ENCODE results near the gene LRTM2.

LRTM2 gene

GRCh38 chr12:1870998-1871917 is 50.9 kb downstream of the LRTM2 start:
- Histone ChIP-seq H3K4me2 (no peak overlapping the region), H3K36me3 (peaks cover 21% of the 10 kb centered on the region), H3K4me3 (no peak overlapping the region), H3K9me3 (peaks cover 17% of the 10 kb centered on the region), H3K9ac (no peak overlapping the region), H3K27ac (no peak overlapping the region), H4K20me1 (no peaks in the 10 kb centered on the region), H3K4me1 (no peaks in the 10 kb centered on the region), H3K27me3 (no peaks in the 10 kb centered on the region)
- TF ChIP-seq Cebpa-rat (IDR thresholded peaks at IDR 0.05), result no peak

DNA sequence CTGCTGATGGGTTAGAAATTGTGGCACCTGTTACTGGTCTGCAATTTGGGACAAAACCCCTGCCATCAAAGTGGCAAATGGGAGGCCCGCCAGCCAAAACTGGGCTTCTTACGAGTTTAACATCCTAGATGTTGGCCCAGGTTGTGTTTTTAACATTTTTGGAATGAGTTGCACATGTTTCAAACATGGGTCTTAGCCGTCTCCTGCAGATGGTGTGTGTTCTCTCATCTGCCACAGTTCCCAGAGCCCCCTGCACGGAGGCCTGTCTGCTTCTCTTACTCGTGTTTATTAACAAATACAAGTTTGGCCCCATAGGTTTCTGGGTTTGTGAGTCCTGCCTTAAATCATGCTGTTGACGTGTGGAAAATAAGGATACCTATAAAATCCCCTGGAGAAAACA is 51.6 kb downstream of the LRTM2 start:
- H3K36me3 ChIP-seq, result peaks cover 21% of the 10 kb centered on the region
- H3K4me3 ChIP-seq, result no peak overlapping the region
- no peak for TF ChIP-seq Cebpa-rat (IDR thresholded peaks at IDR 0.05)
- H3K9me3 ChIP-seq, result peaks cover 17% of the 10 kb centered on the region
- H3K27ac ChIP-seq, result no peak overlapping the region
- no peaks in the 10 kb centered on the region for H4K20me1 ChIP-seq
- no peaks in the 10 kb centered on the region for H3K27me3 ChIP-seq
- H3K4me2 ChIP-seq, result no peak overlapping the region
- H3K4me1 ChIP-seq, result no peaks in the 10 kb centered on the region
- no peak overlapping the region for H3K9ac ChIP-seq

GRCh38 chr12:1872448-1872847 is 52.1 kb downstream of the LRTM2 start:
- H3K4me2 ChIP-seq, result no peak overlapping the region
- H3K4me1 ChIP-seq, result no peaks in the 10 kb centered on the region
- peaks cover 17% of the 10 kb centered on the region for H3K9me3 ChIP-seq
- no peaks in the 10 kb centered on the region for H4K20me1 ChIP-seq
- H3K36me3 ChIP-seq, result peaks cover 21% of the 10 kb centered on the region
- H3K27me3 ChIP-seq, result no peaks in the 10 kb centered on the region
- no peak for TF ChIP-seq Cebpa-rat (IDR thresholded peaks at IDR 0.05)
- H3K9ac ChIP-seq, result no peak overlapping the region
- H3K4me3 ChIP-seq, result no peak overlapping the region
- H3K27ac ChIP-seq, result no peak overlapping the region

DNA sequence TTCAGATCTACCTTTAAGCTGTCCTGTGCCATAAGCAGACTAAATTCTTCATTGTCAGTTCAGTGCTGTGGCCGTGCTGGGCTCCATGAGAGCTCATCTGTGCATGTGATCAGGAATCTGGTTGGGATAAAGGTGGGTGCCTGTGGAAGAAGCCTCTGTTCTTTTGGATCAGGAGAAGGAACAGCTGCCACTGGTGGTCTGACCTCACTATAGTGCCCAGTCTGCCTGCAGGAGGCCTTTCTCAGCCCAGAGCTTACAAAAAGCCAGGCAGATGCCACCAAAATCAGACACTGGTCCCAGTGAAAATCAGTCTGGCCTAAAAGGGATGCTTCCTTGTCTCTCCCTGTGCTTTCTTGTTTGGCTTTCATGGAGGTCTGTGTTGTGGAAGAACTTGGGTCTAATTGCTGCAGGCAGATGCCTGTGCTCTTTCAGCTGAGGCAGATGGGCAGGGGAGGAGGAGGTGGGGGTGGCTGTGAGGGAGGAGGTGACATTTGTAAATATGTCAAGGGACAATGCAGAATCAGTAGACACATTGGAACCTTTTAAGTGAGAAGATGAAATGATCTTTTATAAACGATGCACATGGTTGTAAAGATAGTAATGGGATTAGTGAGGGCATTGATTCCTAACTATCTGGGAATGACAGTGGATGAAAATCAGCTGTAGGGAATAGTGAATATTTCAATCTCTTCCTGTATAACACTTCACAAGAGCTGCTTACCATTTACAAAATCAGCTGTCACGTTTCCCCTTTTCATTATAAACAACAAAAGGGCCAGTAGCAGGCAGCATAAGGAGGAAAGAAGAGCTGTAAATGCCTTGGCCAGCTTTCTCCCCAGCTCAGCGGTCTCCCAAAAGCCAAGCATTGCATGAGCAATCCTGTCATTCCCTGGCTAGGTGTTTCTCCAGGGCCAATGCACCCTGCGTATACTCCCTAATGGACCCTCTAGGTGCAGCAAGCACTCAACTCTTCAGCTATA is 53.5 kb downstream of the LRTM2 start:
- Histone ChIP-seq H3K4me1 (no peaks in the 10 kb centered on the region), H3K27me3 (no peaks in the 10 kb centered on the region), H3K9ac (no peak overlapping the region), H3K36me3 (peaks cover 33% of the 10 kb centered on the region), H3K4me2 (no peak overlapping the region), H3K9me3 (peaks cover 11% of the 10 kb centered on the region), H4K20me1 (no peaks in the 10 kb centered on the region), H3K27ac (no peak overlapping the region), H3K4me3 (no peak overlapping the region)
- TF ChIP-seq Cebpa-rat (IDR thresholded peaks at IDR 0.05), result no peak

GRCh38 chr12:1875608-1876007 is 55.2 kb downstream of the LRTM2 start:
- H3K27ac ChIP-seq, result no peak overlapping the region
- no peaks in the 10 kb centered on the region for H4K20me1 ChIP-seq
- H3K9ac ChIP-seq, result no peak overlapping the region
- 0 out of 2 replicates have a peak, but pooled peaks cover 6% of the 10 kb centered on the region for H3K9me3 ChIP-seq
- H3K4me2 ChIP-seq, result no peak overlapping the region
- no peak for TF ChIP-seq Cebpa-rat (IDR thresholded peaks at IDR 0.05)
- H3K27me3 ChIP-seq, result no peaks in the 10 kb centered on the region
- H3K4me1 ChIP-seq, result no peaks in the 10 kb centered on the region
- H3K4me3 ChIP-seq, result no peak overlapping the region
- peaks cover 40% of the 10 kb centered on the region; the same call in 1 of the 2 replicates for H3K36me3 ChIP-seq

- no peak for TF ChIP-seq Cebpa-rat (IDR thresholded peaks at IDR 0.05)
- no peak overlapping the region for H3K9ac ChIP-seq
- H3K4me2 ChIP-seq, result no peak overlapping the region
- H3K9me3 ChIP-seq, result 0 out of 2 replicates have a peak, but pooled peaks cover 6% of the 10 kb centered on the region
- H3K4me1 ChIP-seq, result no peaks in the 10 kb centered on the region
- H4K20me1 ChIP-seq, result no peaks in the 10 kb centered on the region
- H3K27ac ChIP-seq, result no peak overlapping the region
- H3K4me3 ChIP-seq, result no peak overlapping the region
- H3K27me3 ChIP-seq, result no peaks in the 10 kb centered on the region
- H3K36me3 ChIP-seq, result peaks cover 45% of the 10 kb centered on the region; the same call in 1 of the 2 replicates
These were observed 55.7 kb downstream of the LRTM2 start for GRCh38 chr12:1876086-1876485.

DNA sequence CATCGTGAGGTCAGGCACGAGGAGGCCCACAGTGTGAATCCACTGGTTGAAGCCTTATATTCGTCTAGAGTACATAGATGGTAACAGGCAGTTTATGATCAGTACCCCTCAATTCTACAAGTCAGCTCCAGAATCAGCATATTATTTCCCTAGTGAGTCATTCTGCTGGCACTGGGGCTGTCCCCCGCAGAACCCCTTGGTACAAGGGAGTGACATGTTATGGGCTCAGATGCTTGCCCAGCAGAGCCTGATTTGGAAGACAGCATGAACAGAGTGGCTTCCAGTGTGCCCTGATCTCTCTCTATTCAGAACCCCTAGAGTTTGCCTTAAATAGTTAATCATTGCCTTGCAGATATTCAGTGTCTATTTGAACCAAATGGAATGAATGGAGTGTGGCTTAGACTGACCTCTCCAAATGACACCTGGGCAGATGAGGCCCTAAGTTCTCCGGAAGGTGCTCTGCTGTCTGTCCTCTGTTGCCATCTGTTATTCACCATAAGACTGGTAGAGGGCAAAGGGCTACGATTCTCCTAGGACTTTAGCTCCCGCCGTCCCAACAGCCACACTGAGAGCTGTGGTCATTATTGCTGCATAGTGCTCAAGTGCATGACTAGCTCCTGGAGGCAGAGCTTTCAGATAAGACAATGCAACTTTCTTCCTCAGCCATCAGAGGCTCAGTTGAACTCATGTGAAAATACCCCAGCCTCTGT is 57.0 kb downstream of the LRTM2 start:
- no peak overlapping the region for H3K27ac ChIP-seq
- H4K20me1 ChIP-seq, result no peaks in the 10 kb centered on the region
- TF ChIP-seq Cebpa-rat (IDR thresholded peaks at IDR 0.05), result no peak
- H3K4me2 ChIP-seq, result no peak overlapping the region
- H3K9me3 ChIP-seq, result 0 out of 2 replicates have a peak, but pooled peaks cover 6% of the 10 kb centered on the region
- no peak overlapping the region for H3K4me3 ChIP-seq
- no peaks in the 10 kb centered on the region for H3K27me3 ChIP-seq
- peaks cover 56% of the 10 kb centered on the region; the same call in 1 of the 2 replicates for H3K36me3 ChIP-seq
- no peak overlapping the region for H3K9ac ChIP-seq
- no peaks in the 10 kb centered on the region for H3K4me1 ChIP-seq

DNA sequence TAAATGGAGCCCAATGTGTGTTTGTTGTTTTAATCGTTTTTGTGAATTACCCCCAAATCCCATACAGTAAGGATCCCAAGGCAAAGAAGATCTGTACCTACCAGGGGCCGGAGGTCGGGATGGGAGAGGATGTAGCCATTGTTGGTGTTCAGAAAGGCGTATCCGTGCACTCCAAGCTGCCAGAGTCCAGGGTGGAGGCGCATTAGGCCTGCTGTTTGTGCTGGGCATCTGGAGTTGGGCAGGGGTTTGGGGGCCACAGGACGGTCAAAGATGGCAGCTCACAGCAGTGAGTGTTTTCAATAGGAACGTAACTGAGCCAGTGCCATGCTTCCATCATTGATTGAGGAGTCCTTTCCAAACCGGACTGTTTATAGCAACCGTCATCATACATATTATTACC is 57.8 kb downstream of the LRTM2 start:
- H3K27me3 ChIP-seq, result no peaks in the 10 kb centered on the region
- H3K4me3 ChIP-seq, result no peak overlapping the region
- no peak overlapping the region for H3K27ac ChIP-seq
- no peaks in the 10 kb centered on the region for H3K4me1 ChIP-seq
- no peak for TF ChIP-seq Cebpa-rat (IDR thresholded peaks at IDR 0.05)
- no peak overlapping the region for H3K9ac ChIP-seq
- H3K36me3 ChIP-seq, result peaks cover 56% of the 10 kb centered on the region; the same call in 1 of the 2 replicates
- no peak overlapping the region for H3K4me2 ChIP-seq
- no peaks in the 10 kb centered on the region for H4K20me1 ChIP-seq
- 0 out of 2 replicates have a peak, but pooled peaks cover 6% of the 10 kb centered on the region for H3K9me3 ChIP-seq

DNA sequence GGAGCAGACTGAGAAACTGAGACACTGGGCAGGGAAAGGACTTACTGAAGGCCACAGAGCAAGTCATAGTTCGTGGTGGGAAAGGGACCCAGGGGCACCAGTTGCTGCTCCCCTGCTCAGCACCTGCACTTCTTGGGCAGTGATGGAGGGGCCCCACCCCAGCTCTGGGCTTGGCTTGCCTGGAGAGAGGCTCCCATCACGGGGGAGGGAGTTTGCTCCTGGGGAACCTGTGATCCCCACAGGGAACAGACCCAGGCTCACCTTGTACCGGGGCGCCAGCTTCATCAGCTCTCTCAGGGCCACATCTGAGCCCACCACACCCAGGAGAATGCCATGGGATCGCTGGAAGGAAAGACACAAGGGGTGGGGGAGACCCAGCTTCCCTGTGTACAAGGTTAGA is 58.3 kb downstream of the LRTM2 start:
- no peak overlapping the region for H3K4me3 ChIP-seq
- no peak overlapping the region for H3K9ac ChIP-seq
- H4K20me1 ChIP-seq, result no peaks in the 10 kb centered on the region
- 0 out of 2 replicates have a peak, but pooled peaks cover 6% of the 10 kb centered on the region for H3K9me3 ChIP-seq
- H3K4me2 ChIP-seq, result no peak overlapping the region
- H3K27me3 ChIP-seq, result no peaks in the 10 kb centered on the region
- H3K4me1 ChIP-seq, result no peaks in the 10 kb centered on the region
- H3K27ac ChIP-seq, result no peak overlapping the region
- H3K36me3 ChIP-seq, result peaks cover 55% of the 10 kb centered on the region; the same call in 1 of the 2 replicates
- TF ChIP-seq Cebpa-rat (IDR thresholded peaks at IDR 0.05), result no peak
